Renal cortex interstitium (tissue), 11 donors: ENCODE results near the gene ATG10. TPM values are rescaled to one million over a fixed set of nuclear protein-coding genes. Genes with fewer than 3 reads are reported as not detected.
"Not testable (repeated sequence)": the region's sequence is repeated elsewhere in the genome, so short reads cannot be mapped to it uniquely, and the experiment has no call there.

ENCODE experiments used
- DNase-seq, 11 donors: peaks; one replicate each; pipeline ENCODE4 v3.0.0-alpha.2; 2013; ENCODE audit warnings: low read depth in 9 of 11, low spot score in 4 of 11; ENCODE audit errors: extremely low read depth in 1 of 11
- polyA plus RNA-seq, 3 donors: library from polyadenylated mRNA; unstranded; fragments of 120-200 nt; gene quantifications; one replicate each; pipeline ENCODE4 v1.2.1, GENCODE V29; 2013; ENCODE audit not compliant: insufficient read length in 3 of 3

ATG10 gene
- polyA plus RNA-seq, 3 donors, result 11.2 to 15.4 (median 11.3) TPM

- no peak for DNase-seq
These were observed 128.7 kb downstream of the ATG10 start for GRCh38 chr5:82100303-82101077.

DNA sequence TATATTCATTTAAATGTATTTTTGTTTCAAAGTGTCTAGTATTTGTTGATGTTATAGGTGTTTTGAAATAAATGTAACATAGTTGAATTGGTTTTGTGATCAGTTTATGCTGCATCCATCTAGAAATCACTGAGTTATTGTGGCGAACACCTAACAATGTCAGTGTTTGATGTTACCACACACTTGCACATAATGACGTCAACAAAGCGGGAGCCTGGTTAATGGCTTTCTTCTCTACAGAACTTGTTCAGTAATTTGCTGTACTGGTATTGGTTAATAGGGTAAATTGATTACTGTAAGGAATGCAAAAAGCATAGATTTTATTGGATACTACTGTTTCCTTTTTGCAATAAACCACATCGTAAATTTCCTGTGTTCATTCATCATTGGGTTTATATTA lies 133.0 kb downstream of the ATG10 start:
- no peak for DNase-seq

GRCh38 chr5:82105457-82105856 lies 133.6 kb downstream of the ATG10 start:
- no peak for DNase-seq

DNA sequence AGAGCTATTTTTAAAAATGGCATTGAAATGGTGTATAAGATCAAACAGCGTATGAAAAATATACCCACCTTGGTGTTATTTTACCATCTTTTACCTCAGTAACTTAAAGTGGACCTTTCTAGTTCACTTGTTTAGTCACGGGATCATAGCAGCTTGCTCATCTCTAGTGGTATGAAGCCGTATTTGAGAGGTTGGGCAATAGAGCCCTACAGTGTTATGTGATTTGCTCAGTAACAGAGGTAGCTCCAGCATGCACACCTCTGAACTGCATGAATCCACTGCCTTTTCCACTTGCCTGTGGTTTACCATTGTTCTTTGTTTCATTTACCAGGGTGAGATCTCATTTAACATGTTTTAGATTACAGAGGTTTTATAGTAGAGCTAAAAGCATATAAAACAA lies 134.4 kb downstream of the ATG10 start:
- no peak for DNase-seq

DNA sequence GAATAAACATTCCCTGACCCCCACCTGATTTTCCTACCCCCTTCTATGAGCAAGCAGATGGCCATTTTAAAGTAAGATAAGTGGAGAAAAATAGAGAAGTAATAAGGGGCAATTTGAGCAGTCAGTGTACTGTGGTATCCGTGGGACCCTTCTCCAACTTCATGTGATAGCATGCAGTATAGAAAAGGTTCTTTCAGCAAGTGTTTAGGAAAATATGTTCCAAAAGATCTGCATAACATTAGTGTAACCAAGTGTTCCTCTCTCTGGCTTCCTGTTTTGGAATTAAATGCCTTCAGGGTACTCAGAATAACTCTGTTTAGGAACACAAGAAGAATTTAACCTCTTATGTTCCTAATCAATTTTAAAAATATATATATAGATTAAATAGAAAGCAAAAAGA lies 134.9 kb downstream of the ATG10 start:
- no peak for DNase-seq

- peak in 1 of 11 donors; percentile 23 for DNase-seq
These were observed 135.4 kb downstream of the ATG10 start for GRCh38 chr5:82107267-82107666.

- no peak for DNase-seq
These were observed 137.2 kb downstream of the ATG10 start for GRCh38 chr5:82109013-82109412.

GRCh38 chr5:82109915-82110314 lies 138.1 kb downstream of the ATG10 start:
- not testable (repeated sequence) for DNase-seq

- DNase-seq, result no peak
These were observed 139.4 kb downstream of the ATG10 start for GRCh38 chr5:82111191-82111590.

DNA sequence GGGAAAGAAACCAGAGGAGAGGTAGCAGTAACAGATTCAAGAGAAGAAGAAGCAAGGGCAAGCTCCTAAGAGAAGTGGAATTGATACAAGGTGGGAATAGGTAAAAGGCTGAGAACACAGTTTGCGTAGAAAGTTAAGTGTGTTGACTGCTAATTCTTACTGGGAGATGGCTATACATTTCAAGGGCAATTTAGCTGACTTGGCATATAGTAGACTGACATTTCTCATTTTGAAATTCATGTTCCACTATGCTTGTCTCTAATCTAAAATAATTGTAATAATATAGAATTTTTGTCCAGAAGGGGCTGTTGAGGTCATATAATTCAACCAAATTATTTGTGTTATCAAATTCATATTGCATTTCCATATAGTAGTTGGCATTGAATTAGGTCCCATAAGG lies 144.0 kb downstream of the ATG10 start:
- no peak for DNase-seq

- DNase-seq, result no peak
These were observed 148.1 kb downstream of the ATG10 start for GRCh38 chr5:82119889-82120288.

DNA sequence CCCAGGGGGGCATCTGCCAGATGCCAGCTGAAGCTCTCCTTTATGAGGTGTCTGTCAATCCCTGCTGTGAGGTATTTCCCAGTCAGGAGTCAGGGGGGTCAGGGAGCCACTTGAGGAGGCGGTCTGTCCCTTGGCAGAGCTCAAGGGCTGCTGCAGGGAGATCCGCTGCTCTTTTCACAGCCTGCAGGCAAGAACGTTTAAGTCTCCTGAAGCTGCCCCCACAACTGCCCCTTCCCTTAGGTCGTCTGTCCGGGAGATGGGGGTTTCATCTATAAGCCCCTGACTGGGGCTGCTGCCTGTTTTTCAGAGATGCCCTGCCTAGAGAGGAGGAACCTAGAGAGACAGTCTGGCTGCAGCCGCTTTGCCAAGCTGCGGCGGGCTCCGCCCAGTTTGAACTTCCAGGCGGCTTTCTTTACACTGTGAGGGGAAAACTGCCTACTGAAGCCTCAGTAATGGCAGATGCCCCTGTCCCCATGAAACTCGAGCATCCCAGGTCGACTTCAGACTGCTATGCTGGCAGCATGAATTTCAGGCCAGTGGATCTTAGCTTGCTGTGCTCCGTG lies 158.0 kb downstream of the ATG10 start:
- DNase-seq, result no peak

DNA sequence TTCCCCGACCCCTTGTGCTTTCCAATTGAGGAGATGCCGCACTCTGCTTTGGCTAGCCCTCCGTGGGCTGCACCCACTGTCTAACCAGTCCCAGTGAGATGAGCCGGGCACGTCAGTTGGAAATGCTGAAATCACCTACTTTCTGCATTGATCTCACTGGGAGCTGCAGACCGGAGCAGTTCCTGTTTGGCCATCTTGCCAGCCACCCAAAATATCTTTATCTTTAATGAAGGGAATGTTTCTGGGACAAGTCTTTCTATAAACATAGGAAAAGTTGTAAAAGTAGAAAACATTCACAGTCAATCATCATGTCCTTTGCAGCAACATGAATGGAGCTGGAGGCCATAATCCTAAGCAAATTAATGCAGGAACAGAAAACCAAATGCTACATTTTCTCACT lies 158.8 kb downstream of the ATG10 start:
- DNase-seq, result no peak

DNA sequence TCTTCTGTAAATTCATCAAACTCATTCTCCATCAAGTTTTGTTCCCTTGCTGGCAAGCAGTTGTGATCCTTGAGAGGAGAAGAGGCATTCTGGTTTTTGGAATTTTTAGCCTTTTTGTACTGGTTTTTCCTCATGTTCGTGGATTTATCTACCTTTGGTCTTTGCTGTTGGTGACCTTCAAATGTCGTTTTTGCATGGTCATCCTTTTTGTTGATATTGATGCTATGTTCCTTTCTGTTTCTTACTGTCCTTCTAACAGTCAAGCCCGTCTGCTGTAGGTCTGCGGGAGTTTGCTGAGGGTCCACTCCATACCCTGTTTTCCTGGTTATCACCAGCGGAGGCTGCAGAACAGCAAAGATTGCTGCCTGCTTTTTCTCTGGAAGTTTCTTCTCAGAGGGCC lies 165.4 kb downstream of the ATG10 start:
- no peak for DNase-seq

- not testable (repeated sequence) for DNase-seq
These were observed 168.0 kb downstream of the ATG10 start for GRCh38 chr5:82139837-82140236.

- DNase-seq, result no peak
These were observed 170.5 kb downstream of the ATG10 start for GRCh38 chr5:82142217-82142841.

GRCh38 chr5:82142928-82143577 lies 171.2 kb downstream of the ATG10 start:
- no peak for DNase-seq

- no peak for DNase-seq
These were observed 176.2 kb downstream of the ATG10 start for GRCh38 chr5:82147860-82148573.

DNA sequence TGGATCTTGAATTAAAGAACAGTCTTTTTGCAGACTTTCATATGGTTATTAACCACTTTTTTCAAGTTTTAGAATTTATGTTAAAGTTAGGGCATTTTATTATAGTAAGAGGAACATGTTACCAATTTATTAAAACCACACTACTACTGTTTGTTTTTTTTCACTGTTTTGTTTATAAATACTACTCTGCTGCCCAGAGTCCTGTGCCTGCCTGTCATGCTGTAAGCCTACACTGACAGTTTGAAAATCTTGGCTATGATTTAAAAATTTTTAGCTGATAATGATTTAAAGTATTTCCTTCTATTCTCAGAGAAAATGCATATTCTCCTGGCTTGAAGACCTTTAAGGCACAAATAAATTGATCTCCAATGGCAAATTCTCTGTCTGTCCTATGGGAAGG lies 177.6 kb downstream of the ATG10 start:
- DNase-seq, result no peak
